Measurements from ENCODE around the gene GRPEL2.

The GRPEL2 gene

GRCh38 chr5:149320791-149321330, 24.4 kb upstream of the GRPEL2 start:
- DNase-seq, result peak; percentile 20

GRCh38 chr5:149322518-149322917, 22.8 kb upstream of the GRPEL2 start:
- DNase-seq, result no peak

- DNase-seq, result no peak
Observed at GRCh38 chr5:149323210-149323609, 22.1 kb upstream of the GRPEL2 start.

GRCh38 chr5:149323621-149324205, 21.6 kb upstream of the GRPEL2 start:
- DNase-seq, result no peak

GRCh38 chr5:149324641-149325040, 20.7 kb upstream of the GRPEL2 start:
- DNase-seq, result no peak

GRCh38 chr5:149325166-149325735, 20.0 kb upstream of the GRPEL2 start:
- DNase-seq, result no peak

GRCh38 chr5:149325894-149326293, 19.4 kb upstream of the GRPEL2 start:
- no peak for DNase-seq

GRCh38 chr5:149326611-149327010, 18.7 kb upstream of the GRPEL2 start:
- DNase-seq, result no peak

GRCh38 chr5:149328177-149328576, 17.1 kb upstream of the GRPEL2 start:
- no peak for DNase-seq

GRCh38 chr5:149333711-149334443, 11.4 kb upstream of the GRPEL2 start:
- no peak for DNase-seq

- DNase-seq, result no peak
Observed at GRCh38 chr5:149337736-149338135, 7.6 kb upstream of the GRPEL2 start.

- DNase-seq, result no peak
Observed at GRCh38 chr5:149338364-149338763, 6.9 kb upstream of the GRPEL2 start.

GRCh38 chr5:149340920-149341319, 4.4 kb upstream of the GRPEL2 start:
- DNase-seq, result no peak

GRCh38 chr5:149341876-149342275, 3.4 kb upstream of the GRPEL2 start:
- DNase-seq, result no peak

GRCh38 chr5:149344151-149344550, 1.1 kb upstream of the GRPEL2 start:
- DNase-seq, result no peak

- peak; percentile 23 for DNase-seq
Observed at GRCh38 chr5:149345892-149346222, 558 bp downstream of the GRPEL2 start.

GRCh38 chr5:149348518-149348917, 3.2 kb downstream of the GRPEL2 start:
- no peak for DNase-seq

- DNase-seq, result no peak
Observed at GRCh38 chr5:149349382-149349781, 4.1 kb downstream of the GRPEL2 start.

- no peak for DNase-seq
Observed at GRCh38 chr5:149352169-149352568, 6.9 kb downstream of the GRPEL2 start.

GRCh38 chr5:149353911-149354310, 8.6 kb downstream of the GRPEL2 start:
- no peak for DNase-seq

- DNase-seq, result no peak
Observed at GRCh38 chr5:149355688-149356087, 10.4 kb downstream of the GRPEL2 start.

GRCh38 chr5:149356391-149356790, 11.1 kb downstream of the GRPEL2 start:
- DNase-seq, result no peak

- DNase-seq, result peak; percentile 94
Observed at GRCh38 chr5:149357370-149358293, 12.3 kb downstream of the GRPEL2 start, which contains the start of gene PCYOX1L. Gene PCYOX1L, plus strand, starts transcription at chr5:149358046. Its CDS starts 23 bp downstream, at chr5:149358069.
